GM19395 (cell line): ENCODE measurements around the gene EID3.

Experiments
- ATAC-seq: cut with Tn5 transposase; IDR thresholded peaks from one replicate; pipeline ENCODE4 v1.9.1; 2021; ENCODE audit warnings: mild to moderate bottlenecking, moderate library complexity; ENCODE audit not compliant: unreplicated experiment

EID3 gene

GRCh38 chr12:104333692-104334255, 30.2 kb downstream of the EID3 start:
- no peak for ATAC-seq

- no peak for ATAC-seq
These were observed 31.0 kb downstream of the EID3 start for GRCh38 chr12:104334581-104334980.

GRCh38 chr12:104336115-104336514, 32.6 kb downstream of the EID3 start:
- ATAC-seq: no peak

- ATAC-seq: no peak
These were observed 33.6 kb downstream of the EID3 start for GRCh38 chr12:104337030-104337558.

DNA sequence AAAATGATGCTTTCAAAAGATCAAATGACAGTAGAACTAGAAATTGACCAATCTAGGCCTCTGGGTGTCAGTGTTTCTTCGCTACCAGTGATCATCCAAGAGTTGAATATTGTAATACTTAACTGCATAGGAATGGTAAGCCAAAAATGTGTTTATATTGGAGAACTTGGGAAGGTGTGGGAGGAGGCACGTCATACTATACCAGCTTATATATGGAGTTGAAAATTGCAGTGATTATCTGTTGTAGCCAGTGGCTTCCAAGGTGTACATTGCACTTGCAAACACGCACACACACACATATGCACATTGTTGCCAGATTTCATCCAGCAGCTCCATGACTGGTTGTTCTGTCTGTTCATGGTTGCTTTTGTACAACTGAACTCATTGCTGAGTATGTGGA, 36.1 kb downstream of the EID3 start:
- ATAC-seq: no peak

- no peak for ATAC-seq
These were observed 36.6 kb downstream of the EID3 start for GRCh38 chr12:104340177-104340576.

GRCh38 chr12:104340925-104341611, 37.5 kb downstream of the EID3 start:
- no peak for ATAC-seq

GRCh38 chr12:104342147-104342546, 38.6 kb downstream of the EID3 start:
- ATAC-seq: no peak

DNA sequence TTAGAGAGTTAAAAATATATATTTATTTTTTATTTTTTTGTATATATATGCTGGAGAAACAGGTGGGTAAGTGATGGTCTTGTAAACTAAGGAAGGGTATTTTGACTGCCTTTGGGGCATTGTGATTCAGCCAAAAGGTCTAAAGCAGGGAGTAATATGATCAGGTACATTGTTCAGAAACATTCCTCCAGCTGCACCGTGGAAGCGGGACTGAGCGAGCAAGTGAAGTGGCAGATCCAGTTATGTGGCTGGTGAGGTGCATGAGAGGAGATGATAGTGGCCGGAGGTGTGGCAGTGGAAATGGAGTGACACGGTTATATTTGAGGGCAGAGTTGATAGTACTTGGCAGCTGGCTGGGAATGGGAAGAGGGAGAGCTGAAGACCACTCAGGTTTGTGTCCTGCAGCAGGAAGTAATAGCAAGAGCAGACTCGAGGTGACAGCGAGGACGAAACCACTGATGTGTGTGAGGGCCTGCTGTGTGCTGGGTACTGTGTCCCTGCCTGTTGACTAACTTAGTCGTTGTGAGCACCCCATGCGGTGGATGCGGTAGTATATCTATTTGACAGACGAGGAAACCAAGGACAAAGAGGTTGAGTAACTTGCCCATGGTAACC, 39.2 kb downstream of the EID3 start:
- no peak for ATAC-seq

DNA sequence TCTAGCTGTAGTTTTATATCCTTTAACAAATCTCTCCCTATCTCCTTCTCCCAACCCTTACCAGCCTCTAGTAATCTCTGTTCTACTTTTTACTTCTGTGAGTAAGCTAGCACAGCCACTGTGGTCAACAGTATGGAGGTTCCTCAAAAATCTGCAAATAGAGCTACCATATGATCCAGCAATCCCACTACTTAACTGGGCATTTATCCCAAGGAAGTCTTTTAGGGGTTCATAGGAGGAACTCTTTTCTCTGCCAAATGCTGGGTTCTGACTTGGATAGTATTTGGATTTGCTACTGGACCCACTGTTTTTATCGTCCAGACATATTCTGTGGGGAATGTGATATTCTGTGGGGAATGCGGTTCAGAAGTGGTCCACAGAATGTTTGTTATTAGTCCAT, 41.1 kb downstream of the EID3 start:
- no peak for ATAC-seq

DNA sequence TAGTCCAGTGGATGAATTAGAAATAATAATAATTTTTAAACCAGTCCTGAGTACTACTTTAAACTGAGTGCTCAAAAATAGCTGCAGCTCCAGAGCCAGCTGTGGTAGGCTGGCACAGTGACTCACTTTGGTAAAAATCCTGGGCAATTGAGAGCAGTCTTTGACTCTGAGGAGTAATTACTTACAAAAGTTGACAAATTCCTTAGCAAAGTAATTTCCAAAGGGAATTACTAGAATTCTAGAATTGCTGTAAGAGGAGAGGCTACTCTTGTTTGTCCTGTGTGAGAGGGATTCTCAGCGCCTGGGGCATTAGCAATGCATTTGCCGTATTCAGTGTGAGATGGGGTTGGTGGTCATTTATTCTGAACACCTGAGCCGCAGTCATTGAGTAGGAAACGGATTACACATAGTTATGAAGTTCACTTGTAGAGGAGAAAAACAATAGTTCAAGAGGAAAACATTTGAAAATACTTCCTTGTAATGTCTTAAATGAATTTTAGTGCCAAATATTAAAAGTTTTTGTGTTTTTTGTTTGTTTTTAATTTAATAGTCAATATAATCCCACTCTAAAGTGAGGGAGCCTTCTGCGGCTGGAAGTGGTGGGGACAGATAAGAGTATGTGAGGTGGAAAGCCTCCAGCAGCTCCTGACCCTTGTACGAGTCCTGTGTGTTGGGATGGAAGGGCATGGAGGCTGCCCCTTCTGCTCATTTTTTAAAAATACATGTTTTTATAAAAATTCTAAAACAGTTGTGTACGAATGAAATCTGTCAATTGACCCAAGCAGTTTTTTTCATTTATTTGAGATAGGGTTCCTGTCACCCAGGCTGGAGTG, 41.9 kb downstream of the EID3 start:
- no peak for ATAC-seq

DNA sequence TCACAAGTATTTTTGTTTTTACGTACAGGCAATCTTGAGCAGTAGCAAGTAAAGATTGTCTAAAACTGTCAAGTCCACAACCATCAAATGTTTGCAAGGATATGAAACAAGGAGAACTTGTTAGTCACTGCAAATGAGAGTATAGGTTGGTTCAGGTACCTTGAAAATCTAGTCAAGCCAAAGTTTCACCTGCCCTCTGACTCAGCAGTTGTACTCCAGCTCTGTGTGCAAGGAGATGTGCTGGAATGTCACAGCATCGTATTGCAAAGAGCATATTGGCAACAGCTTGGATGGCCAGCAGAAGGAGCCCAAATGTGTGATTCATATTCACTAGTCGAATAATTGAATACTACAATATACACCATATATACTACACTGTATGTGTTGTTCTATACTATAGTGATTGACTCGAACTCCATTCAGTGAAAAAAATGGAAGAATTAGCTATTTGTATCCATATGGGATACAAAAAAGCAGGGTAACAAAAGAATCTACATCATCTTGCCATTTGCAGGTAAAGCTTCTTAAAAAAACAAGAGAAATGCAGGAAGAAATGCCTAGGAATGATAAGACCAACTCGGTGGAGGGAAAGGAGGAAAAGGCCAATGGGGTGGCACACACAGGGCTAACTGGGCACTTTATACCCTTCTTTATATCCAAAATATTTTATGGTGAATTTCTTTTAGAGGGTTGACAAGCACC, 44.0 kb downstream of the EID3 start:
- no peak for ATAC-seq

- no peak for ATAC-seq
These were observed 44.9 kb downstream of the EID3 start for GRCh38 chr12:104348283-104348993.

DNA sequence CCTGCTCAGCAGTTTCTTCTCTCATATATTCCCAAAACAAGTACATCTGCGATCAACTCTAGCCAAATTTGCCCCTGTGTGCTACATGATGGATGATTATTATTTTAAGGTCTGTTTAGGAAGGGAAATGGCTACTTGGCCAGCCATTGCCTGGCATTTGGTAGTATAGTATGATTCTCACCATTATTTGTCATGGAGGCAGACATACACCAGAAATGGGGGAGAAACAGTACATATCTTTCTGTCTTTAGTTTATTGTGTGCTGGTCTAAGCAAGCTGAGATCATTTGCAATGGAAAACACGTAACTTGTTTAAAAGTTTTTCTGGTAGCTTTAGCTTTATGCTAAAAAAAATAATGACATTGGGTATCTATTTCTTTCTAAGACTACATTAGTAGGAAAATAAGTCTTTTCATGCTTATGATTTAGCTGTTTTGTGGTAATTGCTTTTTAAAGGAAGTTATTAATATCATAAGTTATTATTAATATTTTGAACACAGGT, 45.5 kb downstream of the EID3 start:
- no peak for ATAC-seq

- no peak for ATAC-seq
These were observed 46.9 kb downstream of the EID3 start for GRCh38 chr12:104350211-104351056.

GRCh38 chr12:104351057-104351983, 47.8 kb downstream of the EID3 start:
- no peak for ATAC-seq

GRCh38 chr12:104352106-104352713, 48.7 kb downstream of the EID3 start:
- no peak for ATAC-seq
